ENCODE results near the gene GPC5. TPM values are rescaled to one million over a fixed set of nuclear protein-coding genes. Genes with fewer than 3 reads are reported as not detected.

The GPC5 gene
- total and polyA plus RNA-seq, 2 of the 8 experiments (the other 6 are each of a cell fraction or from before 2014, with no cell fraction given), result 0.20 to 0.39 TPM

- no peak overlapping the region for H2BK20ac ChIP-seq (ENCODE audit: low read length)
- no peaks in the 10 kb centered on the region for H3K27me3 ChIP-seq (replicated peaks in 1 of 4; ENCODE audit: control insufficient read depth in 3 of 4, extremely low read depth in 1 of 4, insufficient read depth in 3 of 4, low read length in 3 of 4)
- no peak overlapping the region for H3K18ac ChIP-seq (ENCODE audit: extremely low read depth, low read length)
- H3K36me3 ChIP-seq (ENCODE audit: control insufficient read depth in 2 of 4, insufficient read depth in 4 of 4, low read length in 3 of 4), result no peaks in the 10 kb centered on the region
- H3K79me2 ChIP-seq (ENCODE audit: control insufficient read depth in 1 of 2, insufficient read depth in 2 of 2, low read length in 2 of 2), result no peaks in the 10 kb centered on the region
- H2BK15ac ChIP-seq (ENCODE audit: low read length), result no peak overlapping the region
- H3K4me2 ChIP-seq (ENCODE audit: insufficient read depth in 1 of 2, low read depth in 2 of 2, low read length in 2 of 2), result no peak overlapping the region
- no peak overlapping the region for H2AFZ ChIP-seq (ENCODE audit: low read length)
- H3K9me3 ChIP-seq (ENCODE audit: insufficient read depth in 2 of 2, low read depth in 1 of 2, low read length in 1 of 2), result no peaks in the 10 kb centered on the region
- ChIA-PET CTCF (ENCODE audit: partially characterized antibody) (no interaction called here), POLR2A (ENCODE audit: partially characterized antibody) (no interaction called here)
- H3K23ac ChIP-seq (ENCODE audit: insufficient read length), result no peak overlapping the region
- H3K56ac ChIP-seq (replicated peaks; ENCODE audit: insufficient read length, low read depth, low read length), result no peak overlapping the region
- H4K20me1 ChIP-seq (replicated peaks in 1 of 2; ENCODE audit: control insufficient read depth in 1 of 2, insufficient read depth in 2 of 2, low read length in 2 of 2), result no peaks in the 10 kb centered on the region
- H3K4me3 ChIP-seq (ENCODE audit: extremely low read depth in 1 of 4, insufficient read depth in 2 of 4, low read depth in 3 of 4, low read length in 4 of 4), result no peak overlapping the region
- no peak overlapping the region for H3K14ac ChIP-seq (ENCODE audit: insufficient read length)
- H3K4me1 ChIP-seq (replicated peaks in 1 of 4; ENCODE audit: control insufficient read depth in 3 of 4, insufficient read depth in 4 of 4, low read length in 3 of 4), result no peaks in the 10 kb centered on the region
- H3K27ac ChIP-seq (ENCODE audit: low read depth, low read length), result no peak overlapping the region
- H2BK5ac ChIP-seq (ENCODE audit: low read depth, low read length), result no peak overlapping the region
- DNase-seq (ENCODE audit: low read depth in 1 of 2, low spot score in 2 of 2) (no peak), FAIRE-seq (no peak)
- no peaks in the 10 kb centered on the region for H3K23me2 ChIP-seq (ENCODE audit: low read depth, low read length)
- no peak overlapping the region for H4K8ac ChIP-seq (ENCODE audit: extremely low read depth, insufficient read depth, low read length)
- H2BK12ac ChIP-seq (ENCODE audit: low read depth, low read length), result no peak overlapping the region
- H4K91ac ChIP-seq (replicated peaks; ENCODE audit: insufficient read length, low read length), result no peak overlapping the region
- no peaks in the 10 kb centered on the region for H3K79me1 ChIP-seq (ENCODE audit: low read depth, low read length)
- 94% methylated on average over 2 of the region's 2 CpGs; no CpG with 5 or more reads in 1 of the 2 experiments for WGBS, 2 experiments (ENCODE audit: extremely low coverage in 1 of 2, insufficient coverage in 1 of 2, insufficient read length in 1 of 2, insufficient replicate concordance in 2 of 2, low coverage in 1 of 2, low lambda C conversion rate in 2 of 2, missing lambda C conversion rate in 1 of 2)
- no peak overlapping the region for H2AK5ac ChIP-seq (ENCODE audit: low read depth, low read length)
- H4K5ac ChIP-seq (ENCODE audit: insufficient read length, low read depth, low read length), result no peak overlapping the region
- no peak overlapping the region for H3K9ac ChIP-seq (replicated peaks in 1 of 4; ENCODE audit: extremely low read depth in 1 of 4, low read depth in 3 of 4, low read length in 3 of 4)
- no peak overlapping the region for H2BK120ac ChIP-seq (replicated peaks; ENCODE audit: low read depth, low read length)
- H3K4ac ChIP-seq (replicated peaks; ENCODE audit: insufficient read length, low read depth, low read length), result no peak overlapping the region
- TF ChIP-seq FOSL1 (IDR thresholded peaks at IDR 0.05; ENCODE audit: insufficient read depth, low read depth, low read length) (no peak), HDAC2 (IDR thresholded peaks at IDR 0.05; ENCODE audit: borderline replicate concordance in 1 of 2, low read depth in 2 of 2, low read length in 2 of 2) (no peak), RFX5 (IDR thresholded peaks at IDR 0.05; ENCODE audit: borderline replicate concordance, low read depth, low read length) (no peak), CTBP2 (IDR thresholded peaks at IDR 0.05; ENCODE audit: borderline replicate concordance, insufficient read depth, insufficient read length, low read length) (no peak), RBBP5 (IDR thresholded peaks at IDR 0.05; ENCODE audit: borderline replicate concordance, low read depth, low read length) (no peak), CHD1 (IDR thresholded peaks at IDR 0.05; ENCODE audit: low read depth, low read length) (no peak), TAF7 (optimal IDR thresholded peaks at IDR 0.05; ENCODE audit: borderline replicate concordance, low read depth, low read length) (no peak), TAF1 (IDR thresholded peaks at IDR 0.05; ENCODE audit: low read depth, low read length) (no peak), EZH2 (IDR thresholded peaks at IDR 0.05; ENCODE audit: low read depth, low read length, severe bottlenecking) (no peak), E2F6 (IDR thresholded peaks at IDR 0.05) (no peak), ASH2L (IDR thresholded peaks at IDR 0.05; ENCODE audit: low read length) (no peak), SIX5 (IDR thresholded peaks at IDR 0.05; ENCODE audit: low read depth, low read length) (no peak), SUZ12 (IDR thresholded peaks at IDR 0.05; ENCODE audit: low read length) (no peak)
Measured at GRCh38 chr13:91504216-91504615, 105.8 kb downstream of the GPC5 start.

All from H1 (cell line).